Heart left ventricle (tissue), 16 donors: ENCODE measurements around the gene RNFT2. TPM values are rescaled to one million over a fixed set of nuclear protein-coding genes. Genes with fewer than 3 reads are reported as not detected.

ENCODE experiments used
- ATAC-seq, 4 donors: fragments of 200-7000 bp; cut with Tn5 transposase; one replicate each; pipeline ENCODE4 v1.9.1; 2020 to 2022; ENCODE audit warnings: moderate library complexity in 4 of 4, mild to moderate bottlenecking in 3 of 4, moderate number of reproducible peaks in 1 of 4
- DNase-seq, 5 donors: peaks; one replicate each; pipeline ENCODE4 v3.0.0-alpha.2; 2020
- H3K27ac ChIP-seq, 12 donors: fragments of 200-600 bp; sonication (generic) in 4 of 12; one replicate each; pipeline versions ENCODE4 v1.5.0 to v1.8.0; 2016 to 2022; ENCODE audit warnings: mild to moderate bottlenecking in 2 of 12
- H3K27me3 ChIP-seq, 9 donors: fragments of 200-600 bp; sonication (generic) in 2 of 9; one replicate each; pipeline versions ENCODE4 v1.5.1 to v1.8.0; 2016 to 2022; ENCODE audit warnings: mild to moderate bottlenecking in 3 of 9
- H3K36me3 ChIP-seq, 9 donors: fragments of 200-600 bp; sonication (generic) in 2 of 9; one replicate each; pipeline versions ENCODE4 v1.5.0 to v1.8.0; 2018 to 2022; ENCODE audit warnings: mild to moderate bottlenecking in 2 of 9
- H3K4me1 ChIP-seq, 12 donors: fragments of 200-600 bp; sonication (generic) in 4 of 12; one replicate each; pipeline versions ENCODE4 v1.5.0 to v1.8.0; 2016 to 2022; ENCODE audit warnings: mild to moderate bottlenecking in 3 of 12
- H3K4me3 ChIP-seq, 12 donors: fragments of 200-600 bp; sonication (generic) in 4 of 12; one replicate each; pipeline versions ENCODE4 v1.5.0 to v1.8.0; 2017 to 2022; ENCODE audit warnings: mild to moderate bottlenecking in 9 of 12, moderate library complexity in 4 of 12
- H3K9me3 ChIP-seq, 12 donors: fragments of 200-600 bp; sonication (generic) in 4 of 12; one replicate each; pipeline versions ENCODE4 v1.5.0 to v1.8.0; 2016 to 2022; ENCODE audit warnings: mild to moderate bottlenecking in 1 of 12
- CTCF ChIP-seq, 12 donors: fragments of 200-600 bp; sonication (generic) in 4 of 12; IDR thresholded peaks; one replicate each; pipeline versions ENCODE4 v1.5.0 to v1.8.0; 2018 to 2022; ENCODE audit warnings: antibody characterized with exemption in 12 of 12, mild to moderate bottlenecking in 5 of 12
- POLR2A ChIP-seq, 2 donors: fragments of 450-650 bp; IDR thresholded peaks; one replicate each; pipeline ENCODE4 v1.6.1; 2017; ENCODE audit warnings: antibody characterized with exemption in 2 of 2, mild to moderate bottlenecking in 2 of 2, moderate library complexity in 2 of 2
- WGBS, 4 donors: extraction: QIAGEN DNeasy Blood & Tissue Kit in 2 of 4; methylation state at CpG; one replicate each; pipeline versions ENCODE4 v1.1.5 to v1.1.7; 2013 to 2018; 5-methylcytosine and 5-hydroxymethylcytosine counted together
- intact Hi-C, 10 donors: fragments of 100-400 bp; cut with DNase I; formaldehyde crosslinking; loops; one replicate each; pipeline versions ENCODE4 v1.11.1 to v1.14.2; 2022
- polyA plus RNA-seq, 2 donors: library from polyadenylated mRNA; stranded (reverse); fragments of 200-250 nt; gene quantifications; one replicate each; pipeline ENCODE4 v1.2.3, GENCODE V29; 2013
- total RNA-seq, 9 donors: library from RNA; depleted of rRNA in 2 of 9; stranded (reverse); fragments of >200 nt in 2 of 9; fragmentation: NEBNext Ultra II Directional in 3 of 9; extraction: Animal tissue kit (Norgen Biotek cat#: 25700) in 3 of 9; gene quantifications; one replicate each; pipeline versions ENCODE4 v1.1.0 to v1.2.4, GENCODE V29; 2016 to 2023
- donor health status: ischemic (EF 13 %, LVEDD 7.1; RV severe dilation, severe dysfunction).
- donor health status: healthy with polysubstance abuse.
- donor health status: DM: no; HTN: yes; CAD: no.
- donor health status: DM: no; HTN: no; CAD: no.
- donor health status: ischemic (EF 25% LVEDD 6.9; RV normal size, moderate dysfunction).
- donor health status: ischemic (EF 25% LVEDD 5.7; RV mildly dilated, moderate dysfunction).
- donor health status: healthy.
- donor health status: DM: yes; HTN: yes; CAD: no.
- donor health status: ischemic (EF 35%, LVEDD 5.7; RV mildly dilated, moderate dysfunction).
- donor health status: nonischemic (EF 11% LVEDD 7.7; RV severe dilation, severe dysfunction).
- donor health status: DM: yes; HTN: yes; CAD: no.
- donor health status: PGD.
- donor health status: ischemic (EF 29% LVEDD 5.4; RV normal size, mild dysfunction).
- donor health status: nonischemic (EF 23%, LVEDD 6.1; RV moderate dilation, normal function).

The RNFT2 gene
- total and polyA plus RNA-seq, 11 donors: 0.58 to 2.4 (median 1.6) TPM

- ATAC-seq: no peak
- H3K27ac ChIP-seq: no peak overlapping the region
- H3K27me3 ChIP-seq: no peaks in the 10 kb centered on the region
- peaks cover 0 to 2% (median 0%) of the 10 kb centered on the region in 12 donors for H3K4me1 ChIP-seq
- TF ChIP-seq CTCF (IDR thresholded peaks at IDR 0.05) (no peak), POLR2A (IDR thresholded peaks at IDR 0.05) (no peak)
- peaks cover 0 to 21% (median 3%) of the 10 kb centered on the region in 12 donors for H3K9me3 ChIP-seq
- DNase-seq: no peak
- 96 to 98% (median 97%) methylated on average over 4 of the region's 4 CpGs for WGBS, 4 donors
- H3K4me3 ChIP-seq: no peak overlapping the region
- intact Hi-C loops: no loop called here
- no peaks in the 10 kb centered on the region for H3K36me3 ChIP-seq
Measured at GRCh38 chr12:116798719-116799118, 60.6 kb downstream of the RNFT2 start.

GRCh38 chr12:116799955-116800354, 61.8 kb downstream of the RNFT2 start:
- intact Hi-C loops: no loop called here
- H3K9me3 ChIP-seq: peaks cover 0 to 21% (median 3%) of the 10 kb centered on the region in 12 donors
- no peak for TF ChIP-seq CTCF (IDR thresholded peaks at IDR 0.05)
- no peak for TF ChIP-seq POLR2A (IDR thresholded peaks at IDR 0.05)
- no peaks in the 10 kb centered on the region for H3K36me3 ChIP-seq
- 78 to 94% (median 80%) methylated on average over 6 of the region's 6 CpGs for WGBS, 4 donors
- DNase-seq (no peak), ATAC-seq (no peak)
- no peak overlapping the region for H3K27ac ChIP-seq
- H3K4me3 ChIP-seq: no peak overlapping the region
- peaks cover 0 to 2% (median 0%) of the 10 kb centered on the region in 12 donors for H3K4me1 ChIP-seq
- no peaks in the 10 kb centered on the region for H3K27me3 ChIP-seq

GRCh38 chr12:116800918-116801317, 62.8 kb downstream of the RNFT2 start:
- ATAC-seq: no peak
- Histone ChIP-seq H3K4me3 (no peak overlapping the region), H3K4me1 (peaks cover 0 to 2% (median 0%) of the 10 kb centered on the region in 12 donors)

GRCh38 chr12:116802018-116802417, 63.9 kb downstream of the RNFT2 start:
- Histone ChIP-seq H3K4me1 (peaks cover 0 to 2% (median 0%) of the 10 kb centered on the region in 12 donors), H3K4me3 (no peak overlapping the region), H3K36me3 (no peaks in the 10 kb centered on the region), H3K9me3 (peaks cover 0 to 21% (median 3%) of the 10 kb centered on the region in 12 donors), H3K27me3 (no peaks in the 10 kb centered on the region), H3K27ac (no peak overlapping the region)
- DNase-seq (no peak), ATAC-seq (no peak)
- intact Hi-C loops: no loop called here
- 92 to 98% (median 94%) methylated on average over 3 of the region's 3 CpGs for WGBS, 4 donors
- TF ChIP-seq POLR2A (IDR thresholded peaks at IDR 0.05): no peak
- TF ChIP-seq CTCF (IDR thresholded peaks at IDR 0.05): no peak

More at GRCh38 chr12:116800918-116801317, 62.8 kb downstream of the RNFT2 start:
- no peaks in the 10 kb centered on the region for H3K36me3 ChIP-seq
- no peak overlapping the region for H3K27ac ChIP-seq
- DNase-seq: no peak
- WGBS, 4 donors: 80 to 91% (median 90%) methylated on average over 2 of the region's 2 CpGs
- no peaks in the 10 kb centered on the region for H3K27me3 ChIP-seq
- peaks cover 0 to 21% (median 3%) of the 10 kb centered on the region in 12 donors for H3K9me3 ChIP-seq
- intact Hi-C loops: no loop called here
- no peak for TF ChIP-seq POLR2A (IDR thresholded peaks at IDR 0.05)
- TF ChIP-seq CTCF (IDR thresholded peaks at IDR 0.05): no peak
